ENCODE data around the gene CDH11. TPM values are rescaled to one million over a fixed set of nuclear protein-coding genes. Genes with fewer than 3 reads are reported as not detected.

CDH11 gene
- total RNA-seq, 1 donor from 2014 or later: 235 TPM

- DNase-seq (ENCODE audit: low read depth, low spot score): no peak
Measured at GRCh38 chr16:64916051-64916450, 205.8 kb downstream of the CDH11 start.

GRCh38 chr16:64910356-64910755, 211.5 kb downstream of the CDH11 start:
- no peak for DNase-seq (ENCODE audit: low read depth, low spot score)

GRCh38 chr16:64907844-64908243, 214.0 kb downstream of the CDH11 start:
- no peak for DNase-seq (ENCODE audit: low read depth, low spot score)

GRCh38 chr16:64903770-64904169, 218.1 kb downstream of the CDH11 start:
- DNase-seq (ENCODE audit: low read depth, low spot score): no peak

GRCh38 chr16:64900517-64900916, 221.3 kb downstream of the CDH11 start:
- DNase-seq (ENCODE audit: low read depth, low spot score): no peak

- DNase-seq (ENCODE audit: low read depth, low spot score): no peak
Measured at GRCh38 chr16:64900019-64900418, 221.8 kb downstream of the CDH11 start.

- DNase-seq (ENCODE audit: low read depth, low spot score): no peak
Measured at GRCh38 chr16:64898159-64898558, 223.7 kb downstream of the CDH11 start.
